ENCODE results near the gene DPRX. TPM values are rescaled to one million over a fixed set of nuclear protein-coding genes. Genes with fewer than 3 reads are reported as not detected.

DPRX gene
- total and polyA plus RNA-seq, 2 experiments from 2014 or later = not detected

GRCh38 chr19:53600217-53600616 lies 31.6 kb upstream of the DPRX start:
- Histone ChIP-seq H3K36me3 (ENCODE audit: insufficient read depth) (no peaks in the 10 kb centered on the region), H4K20me1 (replicated peaks; ENCODE audit: insufficient read depth) (no peaks in the 10 kb centered on the region), H3K27me3 (ENCODE audit: insufficient read depth) (no peaks in the 10 kb centered on the region), H3F3A (replicated peaks; ENCODE audit: low read depth) (peaks cover 27% of the 10 kb centered on the region), H3K27ac (ENCODE audit: low read depth) (no peak overlapping the region; the same call in 1 of the 2 replicates), H2AFZ (no peak overlapping the region), H3K4me3 (no peak overlapping the region), H3K79me2 (replicated peaks; ENCODE audit: insufficient read depth) (no peaks in the 10 kb centered on the region; the same call in 1 of the 2 replicates), H3K4me1 (ENCODE audit: insufficient read depth) (peaks cover 13% of the 10 kb centered on the region), H3K9me2 (ENCODE audit: insufficient read depth) (no peaks in the 10 kb centered on the region), H3K4me2 (no peak overlapping the region)
- peaks cover 6% of the 10 kb centered on the region for H3K27me3 Mint-ChIP-seq (ENCODE audit: insufficient read depth, low read depth, poor library complexity)
- DNase-seq (ENCODE audit: low spot score) = no peak
- no peak for TF ChIP-seq ETS1 (IDR thresholded peaks at IDR 0.05)
- TF ChIP-seq ZNF331 (CRISPR knock-in tag; IDR thresholded peaks at IDR 0.05; ENCODE audit: low read depth) = no peak
- no peak for TF ChIP-seq CREB1 (CRISPR knock-in tag; IDR thresholded peaks at IDR 0.05; ENCODE audit: low read depth)
- no peak for TF ChIP-seq POLR2AphosphoS5 (IDR thresholded peaks at IDR 0.05; ENCODE audit: low read depth)
- no peak for TF ChIP-seq EZH2 (IDR thresholded peaks at IDR 0.05; ENCODE audit: low read depth, unreplicated experiment)
- TF ChIP-seq ZNF114 (CRISPR knock-in tag; IDR thresholded peaks at IDR 0.05) = no peak
- H3K27ac Mint-ChIP-seq = no peak overlapping the region
- no peak for ATAC-seq
- H3K36me3 Mint-ChIP-seq (ENCODE audit: low read depth) = no peaks in the 10 kb centered on the region
- H3K9me3 Mint-ChIP-seq = no peaks in the 10 kb centered on the region
- peaks cover 17% of the 10 kb centered on the region for H3K4me1 Mint-ChIP-seq
- no peak overlapping the region for H3K4me3 Mint-ChIP-seq

DNA sequence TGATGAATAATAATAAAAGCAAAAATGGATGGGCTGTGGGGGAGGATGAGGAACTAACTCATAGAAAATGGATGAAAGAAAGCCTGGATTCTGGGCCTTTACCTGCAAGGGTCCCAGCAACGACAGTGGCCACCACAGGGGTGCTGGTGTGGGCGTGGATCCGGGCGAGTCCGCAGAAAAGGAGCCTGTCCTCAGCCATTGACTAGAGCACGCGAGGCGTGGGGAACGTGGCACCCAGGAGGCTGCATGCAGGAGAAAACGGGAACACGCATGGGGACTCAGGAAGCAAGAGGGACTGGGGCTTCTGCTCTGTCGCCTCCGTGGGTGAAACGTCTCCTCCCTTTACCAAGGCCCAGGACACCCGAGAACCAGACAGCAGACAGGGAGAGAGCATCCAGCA lies 25.8 kb upstream of the DPRX start:
- H3K27ac Mint-ChIP-seq = peak overlapping the region; percentile 54; the same call in 1 of the 2 replicates
- DNase-seq (ENCODE audit: low spot score) (no peak), ATAC-seq (peak; percentile 23; the same call in 1 of the 3 replicates)
- peak overlapping the region; percentile 97; the same call in 1 of the 2 replicates for H2AFZ ChIP-seq
- H3K4me3 Mint-ChIP-seq = no peak overlapping the region
- no peaks in the 10 kb centered on the region for H3K4me1 ChIP-seq (ENCODE audit: insufficient read depth)
- peaks cover 8% of the 10 kb centered on the region for H3K27me3 Mint-ChIP-seq (ENCODE audit: insufficient read depth, low read depth, poor library complexity)
- no peak overlapping the region for H3K27ac ChIP-seq (ENCODE audit: low read depth)
- peaks cover 7% of the 10 kb centered on the region; the same call in 2 of the 3 replicates for H3K4me1 Mint-ChIP-seq
- H3K9me2 ChIP-seq (ENCODE audit: insufficient read depth) = no peaks in the 10 kb centered on the region
- H3K9me3 Mint-ChIP-seq = no peaks in the 10 kb centered on the region; the same call in 1 of the 3 replicates
- no peaks in the 10 kb centered on the region for H3F3A ChIP-seq (replicated peaks; ENCODE audit: low read depth)
- no peaks in the 10 kb centered on the region for H3K79me2 ChIP-seq (replicated peaks; ENCODE audit: insufficient read depth)
- H3K36me3 ChIP-seq (ENCODE audit: insufficient read depth) = no peaks in the 10 kb centered on the region
- no peak overlapping the region for H3K4me2 ChIP-seq
- no peaks in the 10 kb centered on the region for H3K36me3 Mint-ChIP-seq (ENCODE audit: low read depth)
- no peaks in the 10 kb centered on the region for H4K20me1 ChIP-seq (replicated peaks; ENCODE audit: insufficient read depth)
- no peak overlapping the region for H3K4me3 ChIP-seq
- H3K27me3 ChIP-seq (ENCODE audit: insufficient read depth) = no peaks in the 10 kb centered on the region
- TF ChIP-seq ZNF114 (CRISPR knock-in tag; IDR thresholded peaks at IDR 0.05) (no peak), ETS1 (IDR thresholded peaks at IDR 0.05) (no peak), REST (IDR thresholded peaks at IDR 0.05; ENCODE audit: unreplicated experiment) (no peak), JUNB (IDR thresholded peaks at IDR 0.05; ENCODE audit: unreplicated experiment) (no peak), EZH2phosphoT487 (IDR thresholded peaks at IDR 0.05; ENCODE audit: unreplicated experiment) (no peak), CREB1 (CRISPR knock-in tag; IDR thresholded peaks at IDR 0.05; ENCODE audit: low read depth) (no peak)
- TF ChIP-seq, protein P1, sequence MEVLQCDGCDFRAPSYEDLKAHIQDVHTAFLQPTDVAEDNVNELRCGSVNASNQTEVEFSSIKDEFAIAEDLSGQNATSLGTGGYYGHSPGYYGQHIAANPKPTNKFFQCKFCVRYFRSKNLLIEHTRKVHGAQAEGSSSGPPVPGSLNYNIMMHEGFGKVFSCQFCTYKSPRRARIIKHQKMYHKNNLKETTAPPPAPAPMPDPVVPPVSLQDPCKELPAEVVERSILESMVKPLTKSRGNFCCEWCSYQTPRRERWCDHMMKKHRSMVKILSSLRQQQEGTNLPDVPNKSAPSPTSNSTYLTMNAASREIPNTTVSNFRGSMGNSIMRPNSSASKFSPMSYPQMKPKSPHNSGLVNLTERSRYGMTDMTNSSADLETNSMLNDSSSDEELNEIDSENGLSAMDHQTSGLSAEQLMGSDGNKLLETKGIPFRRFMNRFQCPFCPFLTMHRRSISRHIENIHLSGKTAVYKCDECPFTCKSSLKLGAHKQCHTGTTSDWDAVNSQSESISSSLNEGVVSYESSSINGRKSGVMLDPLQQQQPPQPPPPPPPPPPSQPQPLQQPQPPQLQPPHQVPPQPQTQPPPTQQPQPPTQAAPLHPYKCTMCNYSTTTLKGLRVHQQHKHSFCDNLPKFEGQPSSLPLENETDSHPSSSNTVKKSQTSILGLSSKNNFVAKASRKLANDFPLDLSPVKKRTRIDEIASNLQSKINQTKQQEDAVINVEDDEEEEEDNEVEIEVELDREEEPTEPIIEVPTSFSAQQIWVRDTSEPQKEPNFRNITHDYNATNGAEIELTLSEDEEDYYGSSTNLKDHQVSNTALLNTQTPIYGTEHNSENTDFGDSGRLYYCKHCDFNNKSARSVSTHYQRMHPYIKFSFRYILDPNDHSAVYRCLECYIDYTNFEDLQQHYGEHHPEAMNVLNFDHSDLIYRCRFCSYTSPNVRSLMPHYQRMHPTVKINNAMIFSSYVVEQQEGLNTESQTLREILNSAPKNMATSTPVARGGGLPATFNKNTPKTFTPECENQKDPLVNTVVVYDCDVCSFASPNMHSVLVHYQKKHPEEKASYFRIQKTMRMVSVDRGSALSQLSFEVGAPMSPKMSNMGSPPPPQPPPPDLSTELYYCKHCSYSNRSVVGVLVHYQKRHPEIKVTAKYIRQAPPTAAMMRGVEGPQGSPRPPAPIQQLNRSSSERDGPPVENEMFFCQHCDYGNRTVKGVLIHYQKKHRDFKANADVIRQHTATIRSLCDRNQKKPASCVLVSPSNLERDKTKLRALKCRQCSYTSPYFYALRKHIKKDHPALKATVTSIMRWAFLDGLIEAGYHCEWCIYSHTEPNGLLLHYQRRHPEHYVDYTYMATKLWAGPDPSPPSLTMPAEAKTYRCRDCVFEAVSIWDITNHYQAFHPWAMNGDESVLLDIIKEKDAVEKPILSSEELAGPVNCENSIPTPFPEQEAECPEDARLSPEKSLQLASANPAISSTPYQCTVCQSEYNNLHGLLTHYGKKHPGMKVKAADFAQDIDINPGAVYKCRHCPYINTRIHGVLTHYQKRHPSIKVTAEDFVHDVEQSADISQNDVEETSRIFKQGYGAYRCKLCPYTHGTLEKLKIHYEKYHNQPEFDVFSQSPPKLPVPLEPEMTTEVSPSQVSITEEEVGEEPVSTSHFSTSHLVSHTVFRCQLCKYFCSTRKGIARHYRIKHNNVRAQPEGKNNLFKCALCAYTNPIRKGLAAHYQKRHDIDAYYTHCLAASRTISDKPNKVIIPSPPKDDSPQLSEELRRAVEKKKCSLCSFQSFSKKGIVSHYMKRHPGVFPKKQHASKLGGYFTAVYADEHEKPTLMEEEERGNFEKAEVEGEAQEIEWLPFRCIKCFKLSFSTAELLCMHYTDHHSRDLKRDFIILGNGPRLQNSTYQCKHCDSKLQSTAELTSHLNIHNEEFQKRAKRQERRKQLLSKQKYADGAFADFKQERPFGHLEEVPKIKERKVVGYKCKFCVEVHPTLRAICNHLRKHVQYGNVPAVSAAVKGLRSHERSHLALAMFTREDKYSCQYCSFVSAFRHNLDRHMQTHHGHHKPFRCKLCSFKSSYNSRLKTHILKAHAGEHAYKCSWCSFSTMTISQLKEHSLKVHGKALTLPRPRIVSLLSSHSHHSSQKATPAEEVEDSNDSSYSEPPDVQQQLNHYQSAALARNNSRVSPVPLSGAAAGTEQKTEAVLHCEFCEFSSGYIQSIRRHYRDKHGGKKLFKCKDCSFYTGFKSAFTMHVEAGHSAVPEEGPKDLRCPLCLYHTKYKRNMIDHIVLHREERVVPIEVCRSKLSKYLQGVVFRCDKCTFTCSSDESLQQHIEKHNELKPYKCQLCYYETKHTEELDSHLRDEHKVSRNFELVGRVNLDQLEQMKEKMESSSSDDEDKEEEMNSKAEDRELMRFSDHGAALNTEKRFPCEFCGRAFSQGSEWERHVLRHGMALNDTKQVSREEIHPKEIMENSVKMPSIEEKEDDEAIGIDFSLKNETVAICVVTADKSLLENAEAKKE (CRISPR knock-in tag; IDR thresholded peaks at IDR 0.05) = no peak

Data from GM23338 (cell line).